Activated CD8-positive, alpha-beta memory T cell treated with anti-CD3 and anti-CD28 coated beads for 4 hours (primary cell): ENCODE measurements around the gene BICC1.
"Not testable (repeated sequence)": the region's sequence is repeated elsewhere in the genome, so short reads cannot be mapped to it uniquely, and the experiment has no call there.

Experiments used
- DNase-seq, 2 donors: peaks; one replicate each; pipeline ENCODE4 v3.0.0-alpha.2; 2020; ENCODE audit warnings: low read depth in 2 of 2

The BICC1 gene

DNA sequence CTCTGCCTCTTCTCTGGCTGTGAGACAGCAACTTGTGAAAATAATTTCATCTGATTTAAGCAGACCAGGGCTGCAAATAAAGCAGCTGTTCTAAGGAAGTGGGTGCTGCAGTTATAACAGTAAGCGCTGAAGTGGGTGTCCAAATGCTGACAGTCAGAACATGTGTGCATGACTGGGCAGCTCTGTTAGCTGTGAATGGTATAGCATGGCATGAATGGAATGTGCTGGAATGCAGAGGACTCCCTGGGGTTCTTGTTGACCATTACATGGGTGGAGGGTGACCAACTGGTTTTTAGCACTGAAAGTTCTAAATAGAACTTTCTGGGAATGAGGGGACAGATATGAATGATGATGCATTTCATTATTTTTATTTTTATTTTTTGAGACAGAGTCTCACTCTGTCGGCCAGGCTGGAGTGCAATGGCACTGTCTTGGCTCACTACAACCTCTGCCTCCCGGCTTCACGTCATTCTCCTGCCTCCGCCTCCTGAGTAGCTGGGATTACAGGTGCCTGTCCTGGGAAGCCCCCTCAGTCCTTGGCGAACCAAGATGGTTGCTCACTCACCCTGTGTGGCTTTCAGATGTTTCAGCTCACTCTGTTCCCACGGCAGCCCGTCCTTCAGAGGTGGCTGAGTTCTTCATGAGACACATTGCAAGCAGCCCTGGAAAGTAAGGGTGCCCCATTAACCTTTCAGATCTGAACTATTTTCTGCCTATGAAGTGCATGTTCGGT, 344.0 kb downstream of the BICC1 start:
- no peak for DNase-seq

DNA sequence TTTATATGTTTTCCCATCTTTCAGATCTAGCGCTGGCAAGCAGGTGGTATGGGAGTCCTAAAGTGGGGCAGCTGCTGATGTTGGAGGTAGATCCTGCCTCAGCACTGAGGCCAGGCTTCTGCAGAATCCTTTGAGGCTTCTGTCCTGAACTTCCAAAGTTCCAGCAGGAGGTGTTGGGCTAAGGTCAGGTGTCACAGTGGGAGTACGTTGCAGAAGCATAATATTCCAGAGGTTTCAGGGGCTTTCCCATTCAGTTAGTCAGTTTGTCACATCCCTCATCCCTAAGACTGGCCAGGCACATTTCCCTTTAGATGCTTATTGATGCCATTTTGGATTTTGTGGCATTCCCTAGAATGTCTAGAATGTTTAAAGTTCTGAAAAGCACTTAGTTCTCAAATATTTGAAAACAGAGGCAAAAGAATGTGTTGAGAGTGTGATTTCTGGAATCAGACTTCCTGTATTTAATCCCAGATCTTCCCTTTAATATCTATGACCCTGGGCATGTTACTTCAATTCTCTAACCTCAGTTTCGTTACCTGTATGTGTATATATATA, 344.7 kb downstream of the BICC1 start:
- DNase-seq: no peak

DNA sequence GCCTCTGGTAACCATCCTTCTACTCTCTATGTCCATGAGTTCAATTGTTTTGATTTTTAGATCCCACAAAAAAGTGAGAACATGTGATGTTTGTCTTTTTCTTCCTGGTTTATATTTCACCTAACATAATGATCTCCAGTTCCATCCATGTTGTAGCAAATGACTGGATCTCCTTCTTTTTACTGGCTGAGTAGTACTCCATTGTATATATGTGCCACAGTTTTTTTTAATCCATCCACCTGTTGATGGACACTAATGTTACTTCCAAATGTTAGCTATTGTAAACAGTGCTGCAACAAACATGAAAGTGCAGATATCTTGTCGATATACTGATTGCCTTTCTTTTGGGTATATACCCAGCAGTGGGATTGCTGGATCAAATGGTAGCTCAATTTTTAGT, 345.5 kb downstream of the BICC1 start:
- DNase-seq: not testable (repeated sequence)

DNA sequence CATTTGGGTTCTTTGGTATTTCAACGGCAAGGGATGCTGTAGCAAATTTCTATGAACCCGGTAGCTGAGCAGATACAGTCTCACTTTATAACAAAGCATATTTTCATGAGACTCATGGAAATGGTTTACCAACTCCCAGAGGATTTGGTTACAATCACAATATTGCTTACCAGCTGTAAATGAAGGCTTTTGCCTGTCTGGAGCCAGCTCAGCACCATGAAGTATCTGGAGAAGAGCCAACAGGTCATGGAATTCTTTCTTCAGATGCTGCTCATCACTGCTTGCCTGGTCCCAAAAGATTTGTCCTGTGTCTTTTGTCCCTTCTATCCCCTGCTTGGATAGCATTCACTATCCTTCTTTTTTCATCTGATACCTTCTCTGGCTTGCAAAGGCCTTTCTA, 346.9 kb downstream of the BICC1 start:
- no peak for DNase-seq

DNA sequence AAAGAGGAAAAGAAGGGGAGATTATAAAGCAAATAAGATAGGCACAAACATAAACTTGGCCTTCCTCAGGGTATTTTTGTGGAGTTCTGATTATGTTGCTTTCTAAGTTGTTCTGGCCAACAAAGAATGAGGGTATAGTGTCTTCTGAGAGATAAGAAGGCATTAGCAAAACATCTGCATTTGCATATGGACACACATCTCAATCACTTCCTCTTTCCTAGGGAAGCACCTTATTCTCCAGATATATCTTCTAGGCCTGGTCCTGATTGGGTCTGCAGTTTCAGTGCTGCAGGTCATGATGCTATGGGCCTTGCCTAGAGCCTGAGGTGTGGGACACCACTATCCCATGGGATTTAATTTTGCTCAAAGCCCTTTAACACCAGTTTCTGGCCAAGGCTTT, 355.0 kb downstream of the BICC1 start:
- no peak for DNase-seq

- no peak for DNase-seq
Observed at GRCh38 chr10:58868736-58869435, 356.2 kb downstream of the BICC1 start.

DNA sequence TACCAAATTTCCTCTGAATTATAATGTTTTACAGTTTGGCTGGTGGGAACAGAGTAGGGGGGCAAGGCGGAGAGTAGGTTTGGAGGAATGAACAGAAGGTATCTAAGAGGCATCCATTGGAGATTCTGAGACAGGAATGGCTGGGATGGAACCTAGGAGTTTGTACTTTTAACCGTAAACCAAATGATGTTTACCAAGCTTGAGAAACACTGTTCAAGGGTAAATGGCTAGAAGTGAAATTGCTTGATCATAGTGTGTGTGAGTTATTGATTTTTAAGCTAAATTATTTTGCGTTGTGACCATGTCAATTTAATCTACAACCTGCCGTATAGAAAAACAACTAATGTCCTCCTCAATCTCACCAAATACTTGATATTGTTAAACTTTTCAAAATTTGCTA, 357.4 kb downstream of the BICC1 start:
- DNase-seq: no peak

- no peak for DNase-seq
Observed at GRCh38 chr10:58873161-58873560, 360.5 kb downstream of the BICC1 start.
